ENCODE data around the gene DLST. TPM values are rescaled to one million over a fixed set of nuclear protein-coding genes. Genes with fewer than 3 reads are reported as not detected.

DLST gene
- total and polyA plus RNA-seq, 8 donors = 25.1 to 125 (median 76.1) TPM

DNA sequence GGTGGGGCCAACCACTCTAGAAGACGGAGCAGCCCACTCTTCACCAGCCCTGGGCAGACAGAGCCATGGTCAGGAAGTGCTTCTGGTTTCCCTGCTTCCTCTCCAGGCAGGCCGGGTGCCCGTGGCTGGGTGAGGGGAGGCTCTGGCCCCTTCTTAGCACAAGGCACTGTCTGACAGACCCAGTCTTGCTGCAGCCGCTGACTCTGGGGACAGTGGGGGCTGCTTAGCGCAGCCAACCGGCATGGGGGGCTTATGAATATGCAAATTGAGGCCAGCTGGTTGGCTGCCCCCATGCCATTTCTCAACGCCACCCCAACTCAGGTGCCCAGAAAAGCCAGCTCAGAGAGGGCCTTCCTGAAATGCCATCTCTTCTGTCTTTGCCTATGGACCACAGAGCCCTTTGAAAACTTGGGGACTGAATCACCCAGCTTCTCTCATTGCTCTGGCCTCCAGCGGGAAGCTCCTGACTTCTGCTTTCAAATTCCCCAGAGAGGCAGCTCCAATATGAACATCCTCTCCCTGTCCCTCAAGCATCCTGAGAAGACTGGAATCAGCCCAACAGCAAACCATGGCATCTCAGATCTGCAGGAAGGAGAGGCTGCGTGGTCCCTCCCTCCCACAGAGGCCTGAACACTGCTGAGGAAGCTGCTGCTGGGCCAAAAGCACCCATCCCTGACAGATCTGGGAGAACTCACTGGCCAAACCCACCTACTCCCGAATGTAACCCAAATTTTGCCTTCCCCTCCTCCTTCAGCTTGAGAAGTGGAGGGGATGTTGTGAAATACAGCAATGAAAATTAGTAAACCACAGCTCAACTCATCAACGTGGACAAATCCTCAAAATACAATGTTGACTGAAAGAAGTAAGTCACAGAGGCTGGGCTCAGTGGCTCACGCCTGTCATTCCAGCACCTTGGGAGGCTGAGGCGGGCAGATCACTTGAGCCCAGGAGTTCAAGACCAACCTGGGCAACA is 5.5 kb upstream of the DLST start, which contains the start of gene PROX2:
TSS of gene PROX2 (minus strand) at position 205 of the 973 bp plus-strand sequence. CDS start 12,311 bp downstream, outside the sequence.
- H3K4me3 ChIP-seq = no peak within 1 kb of the TSS
- intact Hi-C loops (cut with DNase I; ENCODE audit: low total_unique reads) = no loop called here
- TF ChIP-seq EP300 (IDR thresholded peaks at IDR 0.05) = no peak
- TF ChIP-seq POLR2A (IDR thresholded peaks at IDR 0.05) = no peak
- no peak for TF ChIP-seq POLR2AphosphoS5 (IDR thresholded peaks at IDR 0.05)
- no peak for TF ChIP-seq CTCF (IDR thresholded peaks at IDR 0.05)
- 53 to 62% (median 56%) methylated on average over 10 to 13 of the region's 13 CpGs for WGBS, 5 donors
- H3K9me3 ChIP-seq = no peaks in the 10 kb centered on the region
- no peaks in the 10 kb centered on the region for H3K36me3 ChIP-seq
- no peaks in the 10 kb centered on the region for H3K27me3 ChIP-seq
- DNase-seq = no peak
- H3K4me1 ChIP-seq = peaks cover 6 to 33% (median 17%) of the 10 kb centered on the region in 4 donors
- H3K27ac ChIP-seq = no peak within 1 kb of the TSS

DNA sequence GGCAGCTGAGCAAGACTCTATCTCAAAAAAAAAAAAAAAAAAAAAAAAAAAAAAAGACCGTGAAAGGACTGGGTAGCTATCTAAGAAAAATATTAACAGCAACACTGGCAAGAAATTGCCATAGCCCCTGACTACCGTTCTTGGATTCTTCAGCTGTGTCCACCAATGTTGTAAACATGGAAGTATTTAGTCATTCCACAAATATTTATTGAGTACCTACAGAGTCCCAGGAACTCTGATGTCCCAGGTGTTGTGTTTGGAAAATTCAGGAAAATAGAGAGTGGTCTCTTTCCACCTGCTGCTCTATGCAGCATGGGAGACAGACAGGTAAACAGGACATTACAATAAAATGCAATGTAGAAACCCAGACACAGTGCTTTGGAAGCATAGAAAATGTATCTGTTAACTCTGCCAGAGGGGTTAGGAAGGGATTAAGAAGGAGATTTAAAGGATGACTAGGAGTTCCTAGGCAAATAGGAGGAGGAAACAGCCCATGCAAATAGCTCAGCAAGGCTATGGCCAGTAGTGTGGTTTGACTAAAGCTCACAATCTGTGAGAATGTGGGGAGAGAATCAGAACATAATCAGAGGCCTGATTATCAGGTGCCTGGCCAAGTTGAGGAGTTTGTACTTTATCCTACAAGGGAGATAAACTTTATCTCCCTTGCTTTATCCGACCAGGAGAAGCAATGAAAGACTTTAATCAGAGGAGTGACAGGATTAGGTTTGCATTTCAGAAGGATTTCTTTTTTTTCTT is 2.1 kb upstream of the DLST start:
- H3K27me3 ChIP-seq = no peaks in the 10 kb centered on the region
- no peaks in the 10 kb centered on the region for H3K36me3 ChIP-seq
- WGBS, 5 donors = 17 to 53% (median 29%) methylated on average over 3 of the region's 3 CpGs
- no peak for TF ChIP-seq POLR2A (IDR thresholded peaks at IDR 0.05)
- TF ChIP-seq POLR2AphosphoS5 (IDR thresholded peaks at IDR 0.05) = peak in 1 of 3 donors; percentile 47
- no peak for TF ChIP-seq CTCF (IDR thresholded peaks at IDR 0.05)
- peak overlapping the region in 3 of 5 donors; percentile 22 to 60 (median 25) for H3K27ac ChIP-seq
- no peaks in the 10 kb centered on the region for H3K9me3 ChIP-seq
- H3K4me1 ChIP-seq = peaks cover 19 to 57% (median 42%) of the 10 kb centered on the region in 4 donors
- no peak overlapping the region for H3K4me3 ChIP-seq
- DNase-seq = peak in 1 of 2 donors; percentile 32
- intact Hi-C loops (cut with DNase I; ENCODE audit: low total_unique reads) = no loop called here

DNA sequence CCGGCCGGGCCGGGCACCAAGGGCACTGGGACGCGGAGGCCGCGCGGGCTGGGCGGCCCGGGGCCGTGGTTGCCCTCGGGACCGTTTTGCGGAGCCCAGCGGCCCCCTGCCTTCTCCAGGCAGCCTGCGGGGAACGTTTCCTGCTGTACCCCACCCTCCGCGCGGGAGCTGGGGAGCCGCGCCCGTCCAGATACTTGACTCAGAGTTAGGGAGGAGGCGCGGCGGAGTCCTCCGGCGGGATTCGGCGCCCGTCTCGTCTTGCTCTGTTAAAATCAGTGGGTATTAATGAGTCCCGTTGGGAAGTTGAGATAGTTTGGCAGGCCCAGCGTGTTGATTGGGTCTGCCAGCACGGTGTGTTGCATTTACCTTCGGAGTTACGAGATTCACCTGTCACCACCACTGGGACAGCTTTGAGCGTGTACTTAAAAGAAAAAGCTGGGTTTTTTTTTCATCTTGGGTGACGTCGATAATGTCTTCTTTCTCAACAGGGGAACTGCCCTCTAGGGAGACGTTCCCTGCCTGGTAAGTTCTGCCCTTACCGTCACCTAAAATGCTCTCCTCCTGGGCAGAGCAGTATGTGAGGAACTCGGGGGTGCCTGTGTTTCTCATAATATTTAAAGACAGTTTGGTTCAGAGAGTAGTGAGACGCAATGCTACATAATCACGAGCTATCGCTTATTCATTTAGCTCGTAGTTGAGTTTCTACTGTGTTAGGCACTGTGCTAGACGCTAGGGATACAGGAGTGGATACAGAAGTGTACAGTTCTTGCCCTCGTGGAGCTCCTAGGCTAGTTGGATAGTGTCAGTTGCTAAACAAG is 596 bp downstream of the DLST start:
- DNase-seq = peak; percentile 64 to 76
- H3K36me3 ChIP-seq = peaks cover 0 to 18% (median 13%) of the 10 kb centered on the region in 4 donors
- peaks cover 24 to 75% (median 64%) of the 10 kb centered on the region in 4 donors for H3K4me1 ChIP-seq
- H3K4me3 ChIP-seq = peak overlapping the region; percentile 88 to 100 (median 98)
- WGBS, 5 donors = 1 to 2% (median 1%) methylated on average over 26 to 49 of the region's 49 CpGs
- H3K9me3 ChIP-seq = no peaks in the 10 kb centered on the region
- TF ChIP-seq CTCF (IDR thresholded peaks at IDR 0.05) (no peak), POLR2AphosphoS5 (IDR thresholded peaks at IDR 0.05) (no peak), EP300 (IDR thresholded peaks at IDR 0.05) (no peak), POLR2A (IDR thresholded peaks at IDR 0.05) (no peak)
- H3K27me3 ChIP-seq = no peaks in the 10 kb centered on the region
- H3K27ac ChIP-seq = peak overlapping the region; percentile 93 to 99 (median 97)
- intact Hi-C loops (cut with DNase I; ENCODE audit: low total_unique reads) = no loop called here

Data from stomach (tissue), 9 donors.